Left ventricle myocardium inferior (tissue), 1 donor: ENCODE data around the gene B3GNT2. TPM values are rescaled to one million over a fixed set of nuclear protein-coding genes. Genes with fewer than 3 reads are reported as not detected.

Experiments
- DNase-seq: peaks from one replicate; pipeline ENCODE4 v3.0.0-alpha.2; 2020
- H3K27ac ChIP-seq: fragments of 200-600 bp; replicated peaks from 2 replicates; pipeline ENCODE4 v1.8.0; 2021
- H3K27me3 ChIP-seq: fragments of 200-600 bp; 2 replicates; pipeline ENCODE4 v1.8.0; 2021; ENCODE audit warnings: low read depth
- H3K36me3 ChIP-seq: fragments of 200-600 bp; 2 replicates; pipeline ENCODE4 v1.8.0; 2021
- H3K4me1 ChIP-seq: fragments of 200-600 bp; 2 replicates; pipeline ENCODE4 v1.8.0; 2021
- H3K4me3 ChIP-seq: fragments of 200-600 bp; 2 replicates; pipeline ENCODE4 v1.8.0; 2021; ENCODE audit warnings: mild to moderate bottlenecking, moderate library complexity
- H3K9me3 ChIP-seq: fragments of 200-600 bp; replicated peaks from 2 replicates; pipeline ENCODE4 v1.8.0; 2021
- intact Hi-C: fragments of 100-400 bp; cut with micrococcal nuclease; formaldehyde crosslinking; loops from one replicate; pipeline ENCODE4 v1.11.0; 2022
- total RNA-seq: library from RNA; stranded (reverse); fragmentation: NEBNext Ultra II Directional; extraction: Animal tissue kit (Norgen Biotek cat#: 25700); gene quantifications from one replicate; pipeline ENCODE4 v1.2.1, GENCODE V29; 2021
- TF ChIP-seq, protein P1 (sequence below): fragments of 200-600 bp; IDR thresholded peaks from 2 replicates; pipeline ENCODE4 v1.8.0; 2021; ENCODE audit warnings: antibody characterized with exemption, mild to moderate bottlenecking, borderline replicate concordance
- donor health status: DM: no; HTN: yes; CAD: no; lungs with severe emphysema.

The B3GNT2 gene
- total RNA-seq, 1 donor from 2014 or later, result 16.8 TPM

DNA sequence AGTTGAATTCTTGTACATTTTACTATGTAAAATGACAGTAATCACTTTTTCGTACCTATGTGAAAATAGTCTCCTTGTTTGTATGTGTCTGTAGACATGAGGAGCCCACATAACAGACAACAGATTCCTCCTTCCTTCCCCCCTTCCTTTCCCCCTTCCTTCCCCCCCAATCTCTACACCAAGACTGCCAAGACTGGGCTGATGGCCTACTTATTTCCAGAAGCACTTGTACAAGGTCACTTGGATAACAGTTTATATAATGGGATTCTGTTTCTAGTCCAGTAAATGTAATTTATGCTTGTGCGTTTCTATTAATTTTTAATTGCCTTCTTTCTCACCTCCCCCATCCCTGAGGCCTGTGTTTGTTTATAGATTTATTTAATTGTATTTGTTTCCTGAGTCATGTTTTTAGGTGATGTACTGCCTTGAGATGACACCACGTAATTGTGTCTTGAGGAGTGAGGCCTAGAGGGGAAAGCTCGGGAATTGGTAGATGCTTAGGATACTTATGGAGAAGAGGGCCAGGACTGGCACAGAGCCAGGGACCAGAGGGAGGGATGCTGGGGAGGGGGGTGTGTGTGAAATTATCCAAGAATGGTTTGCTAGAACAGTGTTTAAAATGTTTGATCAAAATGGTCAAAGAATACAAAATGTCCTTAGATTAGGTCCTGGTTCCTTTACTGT is 12.3 kb downstream of the B3GNT2 start:
- peaks cover 9% of the 10 kb centered on the region for H3K9me3 ChIP-seq
- intact Hi-C loops, result no loop called here
- DNase-seq, result no peak
- peaks cover 5% of the 10 kb centered on the region for H3K36me3 ChIP-seq
- peaks cover 80% of the 10 kb centered on the region for H3K4me1 ChIP-seq
- H3K27me3 ChIP-seq, result no peaks in the 10 kb centered on the region
- H3K27ac ChIP-seq, result peak overlapping the region; percentile 47
- H3K4me3 ChIP-seq, result no peak overlapping the region
- TF ChIP-seq, protein P1, sequence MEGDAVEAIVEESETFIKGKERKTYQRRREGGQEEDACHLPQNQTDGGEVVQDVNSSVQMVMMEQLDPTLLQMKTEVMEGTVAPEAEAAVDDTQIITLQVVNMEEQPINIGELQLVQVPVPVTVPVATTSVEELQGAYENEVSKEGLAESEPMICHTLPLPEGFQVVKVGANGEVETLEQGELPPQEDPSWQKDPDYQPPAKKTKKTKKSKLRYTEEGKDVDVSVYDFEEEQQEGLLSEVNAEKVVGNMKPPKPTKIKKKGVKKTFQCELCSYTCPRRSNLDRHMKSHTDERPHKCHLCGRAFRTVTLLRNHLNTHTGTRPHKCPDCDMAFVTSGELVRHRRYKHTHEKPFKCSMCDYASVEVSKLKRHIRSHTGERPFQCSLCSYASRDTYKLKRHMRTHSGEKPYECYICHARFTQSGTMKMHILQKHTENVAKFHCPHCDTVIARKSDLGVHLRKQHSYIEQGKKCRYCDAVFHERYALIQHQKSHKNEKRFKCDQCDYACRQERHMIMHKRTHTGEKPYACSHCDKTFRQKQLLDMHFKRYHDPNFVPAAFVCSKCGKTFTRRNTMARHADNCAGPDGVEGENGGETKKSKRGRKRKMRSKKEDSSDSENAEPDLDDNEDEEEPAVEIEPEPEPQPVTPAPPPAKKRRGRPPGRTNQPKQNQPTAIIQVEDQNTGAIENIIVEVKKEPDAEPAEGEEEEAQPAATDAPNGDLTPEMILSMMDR, result no peak

DNA sequence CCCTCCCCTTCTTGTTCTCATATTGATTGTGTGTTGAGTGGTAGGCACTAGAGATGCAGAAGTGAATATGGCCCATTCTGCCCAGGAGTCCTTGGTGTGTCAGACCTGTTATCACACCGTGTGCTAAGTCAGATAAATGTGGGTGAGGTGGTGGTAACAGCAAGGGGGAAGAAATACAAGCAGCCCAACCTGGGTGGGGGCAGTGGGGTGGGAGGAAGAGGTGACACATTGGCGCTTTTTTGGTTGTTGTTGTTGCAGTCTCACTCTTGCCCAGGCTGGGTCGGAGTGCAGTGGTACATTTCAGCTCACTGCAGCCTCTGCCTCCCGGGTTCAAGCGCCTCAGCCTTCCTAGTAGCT is 12.8 kb downstream of the B3GNT2 start:
- no peak for DNase-seq
- no peaks in the 10 kb centered on the region for H3K27me3 ChIP-seq
- peak overlapping the region; percentile 47 for H3K27ac ChIP-seq
- no peak overlapping the region for H3K4me3 ChIP-seq
- H3K4me1 ChIP-seq, result peaks cover 80% of the 10 kb centered on the region
- H3K36me3 ChIP-seq, result peaks cover 5% of the 10 kb centered on the region
- H3K9me3 ChIP-seq, result peaks cover 9% of the 10 kb centered on the region
- intact Hi-C loops, result no loop called here
- TF ChIP-seq, protein P1, result no peak

DNA sequence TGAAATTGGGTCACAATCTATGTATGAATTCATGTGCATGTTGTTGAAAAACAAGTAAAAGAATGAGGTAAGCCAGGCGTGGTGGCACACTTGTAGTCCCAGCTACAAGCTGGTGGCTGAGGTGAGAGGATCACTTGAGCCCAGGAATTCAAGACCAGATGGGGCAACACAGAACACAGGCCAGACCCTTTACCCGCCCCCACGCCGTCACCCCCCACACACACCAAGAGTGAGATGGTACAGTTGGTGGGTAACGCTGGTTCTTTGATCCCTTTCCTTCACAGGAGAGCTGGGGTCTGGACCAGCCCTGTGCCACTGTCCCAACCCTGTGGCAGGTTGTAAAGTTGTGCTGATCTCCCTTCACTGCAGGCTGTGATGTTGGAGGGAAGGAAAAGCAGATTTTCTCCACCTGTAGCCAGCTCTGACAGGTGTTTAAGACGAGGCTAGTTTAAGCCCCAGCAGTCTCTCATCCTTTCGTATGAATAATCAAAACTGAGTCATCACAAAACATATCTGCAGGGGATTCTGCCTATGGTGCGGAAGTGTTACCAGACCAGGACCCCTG is 13.6 kb downstream of the B3GNT2 start:
- intact Hi-C loops, result no loop called here
- TF ChIP-seq, protein P1, result no peak
- no peaks in the 10 kb centered on the region for H3K27me3 ChIP-seq
- no peak overlapping the region for H3K4me3 ChIP-seq
- no peak for DNase-seq
- H3K4me1 ChIP-seq, result peaks cover 81% of the 10 kb centered on the region
- peaks cover 9% of the 10 kb centered on the region for H3K9me3 ChIP-seq
- peaks cover 5% of the 10 kb centered on the region for H3K36me3 ChIP-seq
- peak overlapping the region; percentile 47 for H3K27ac ChIP-seq

DNA sequence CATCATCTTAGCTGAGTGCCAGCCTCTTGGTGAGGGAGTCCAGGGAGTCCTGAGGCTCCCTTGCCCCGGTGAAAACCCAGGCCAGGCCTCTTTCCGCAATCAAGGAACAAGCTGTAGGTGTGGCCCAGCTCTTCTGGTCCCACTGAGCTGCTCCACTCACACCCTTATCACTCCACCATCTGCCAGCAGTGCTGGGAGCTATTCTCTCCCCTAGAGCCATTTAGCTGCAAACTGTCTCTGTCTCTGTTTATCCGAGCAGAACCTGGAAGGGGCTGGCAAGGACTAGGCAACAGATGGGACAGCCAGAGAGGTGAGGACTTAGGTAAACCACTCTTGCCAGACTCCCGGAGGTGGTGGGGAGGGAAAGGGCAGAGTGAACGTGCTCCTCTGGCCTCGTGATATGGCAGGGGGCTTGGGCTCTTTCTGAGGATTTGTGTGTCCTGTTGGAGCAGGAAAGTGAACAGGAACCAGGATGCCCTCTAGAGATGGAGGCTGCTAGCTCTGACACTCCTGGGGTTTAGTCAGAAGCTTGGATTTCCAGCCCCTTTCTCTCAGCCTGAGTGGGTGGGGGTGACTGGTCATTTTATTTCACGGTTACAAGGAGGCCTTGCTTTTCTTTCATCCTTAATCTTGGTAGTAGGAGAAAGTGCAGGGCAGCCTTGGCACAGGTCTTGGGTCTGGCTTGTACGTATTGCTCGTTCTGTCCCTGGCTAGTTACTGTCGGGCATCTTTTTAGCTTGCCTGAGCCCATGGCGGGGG is 19.6 kb downstream of the B3GNT2 start:
- H3K36me3 ChIP-seq, result peaks cover 5% of the 10 kb centered on the region
- intact Hi-C loops, result no loop called here
- no peak for DNase-seq
- H3K9me3 ChIP-seq, result peaks cover 17% of the 10 kb centered on the region
- peaks cover 91% of the 10 kb centered on the region for H3K4me1 ChIP-seq
- H3K27me3 ChIP-seq, result no peaks in the 10 kb centered on the region
- peak overlapping the region; percentile 77 for H3K27ac ChIP-seq
- TF ChIP-seq, protein P1, result no peak
- H3K4me3 ChIP-seq, result peak overlapping the region; percentile 5

DNA sequence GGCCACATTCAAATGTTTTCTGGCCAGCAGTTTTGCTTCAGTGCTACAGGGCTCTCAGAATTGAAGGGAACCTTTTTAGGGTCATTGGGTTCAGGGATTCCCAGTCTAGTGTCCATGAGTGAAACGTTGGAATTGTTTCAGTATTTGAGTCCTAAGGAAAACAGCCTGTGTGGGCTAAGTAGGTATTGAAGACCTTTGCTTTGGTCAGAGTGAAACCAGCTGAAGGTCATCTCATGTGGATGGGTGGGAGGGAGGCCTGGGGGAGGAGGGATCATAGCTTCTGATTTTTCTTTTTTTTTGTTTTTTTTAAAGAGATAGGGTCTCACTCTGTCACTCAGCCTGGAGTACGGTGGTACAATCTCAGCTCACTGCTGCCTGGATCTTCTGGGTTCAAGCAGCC is 20.2 kb downstream of the B3GNT2 start:
- Histone ChIP-seq H3K4me1 (peaks cover 95% of the 10 kb centered on the region), H3K4me3 (no peak overlapping the region), H3K27me3 (no peaks in the 10 kb centered on the region), H3K36me3 (peaks cover 5% of the 10 kb centered on the region), H3K27ac (peak overlapping the region; percentile 77), H3K9me3 (peaks cover 17% of the 10 kb centered on the region)
- TF ChIP-seq, protein P1, result no peak
- intact Hi-C loops, result no loop called here
- DNase-seq, result no peak
